HFFc6 (cell line): ENCODE data around the gene KIF3C. TPM values are rescaled to one million over a fixed set of nuclear protein-coding genes. Genes with fewer than 3 reads are reported as not detected.
"Not testable (repeated sequence)": the region's sequence is repeated elsewhere in the genome, so short reads cannot be mapped to it uniquely, and the experiment has no call there.

Source experiments
- DNase-seq: peaks from one replicate; pipeline ENCODE4 v3.0.0-alpha.2; 2018
- H3K27ac Mint-ChIP-seq: 2 replicates; pipeline ENCODE4 v1.8.0; 2020; ENCODE audit warnings: mild to moderate bottlenecking, mixed read lengths
- H3K27me3 Mint-ChIP-seq: 2 replicates; pipeline ENCODE4 v1.8.0; 2021; ENCODE audit warnings: mild to moderate bottlenecking, moderate library complexity, mixed read lengths; ENCODE audit not compliant: insufficient read depth
- H3K36me3 Mint-ChIP-seq: 2 replicates; pipeline ENCODE4 v1.8.0; 2021; ENCODE audit warnings: low read depth, mixed read lengths
- H3K4me1 Mint-ChIP-seq: 2 replicates; pipeline ENCODE4 v1.8.0; 2020; ENCODE audit warnings: low read depth, mixed read lengths
- H3K4me3 Mint-ChIP-seq: 2 replicates; pipeline ENCODE4 v1.8.0; 2020; ENCODE audit warnings: mild to moderate bottlenecking, moderate library complexity, mixed read lengths
- H3K9me3 Mint-ChIP-seq: 2 replicates; pipeline ENCODE4 v1.8.0; 2020; ENCODE audit warnings: mild to moderate bottlenecking, mixed read lengths
- total RNA-seq, 6 experiments: library from RNA; stranded (reverse); fragmentation: NEBNext Ultra II Directional; extraction: Animal tissue kit (Norgen Biotek cat#: 25700); gene quantifications; 2 replicates in 1 of 6; 3 replicates in 5 of 6; pipeline ENCODE4 v1.2.3, GENCODE V29; 2021
- TF ChIP-seq, protein P1 (sequence below): fragments of 200-600 bp; sonication (generic); IDR thresholded peaks from 2 replicates; pipeline ENCODE4 v1.5.0; 2021; ENCODE audit warnings: antibody characterized with exemption, mild to moderate bottlenecking

KIF3C gene
- total RNA-seq, 6 experiments from 2014 or later: 18.0 to 21.1 (median 19.7) TPM

- peaks cover 1% of the 10 kb centered on the region; the same call in 1 of the 2 replicates for H3K27me3 Mint-ChIP-seq
- H3K27ac Mint-ChIP-seq: no peak overlapping the region
- no peak for DNase-seq
- peaks cover 4% of the 10 kb centered on the region; the same call in 1 of the 2 replicates for H3K36me3 Mint-ChIP-seq
- no peak overlapping the region for H3K4me3 Mint-ChIP-seq
- no peaks in the 10 kb centered on the region for H3K9me3 Mint-ChIP-seq
- TF ChIP-seq, protein P1, sequence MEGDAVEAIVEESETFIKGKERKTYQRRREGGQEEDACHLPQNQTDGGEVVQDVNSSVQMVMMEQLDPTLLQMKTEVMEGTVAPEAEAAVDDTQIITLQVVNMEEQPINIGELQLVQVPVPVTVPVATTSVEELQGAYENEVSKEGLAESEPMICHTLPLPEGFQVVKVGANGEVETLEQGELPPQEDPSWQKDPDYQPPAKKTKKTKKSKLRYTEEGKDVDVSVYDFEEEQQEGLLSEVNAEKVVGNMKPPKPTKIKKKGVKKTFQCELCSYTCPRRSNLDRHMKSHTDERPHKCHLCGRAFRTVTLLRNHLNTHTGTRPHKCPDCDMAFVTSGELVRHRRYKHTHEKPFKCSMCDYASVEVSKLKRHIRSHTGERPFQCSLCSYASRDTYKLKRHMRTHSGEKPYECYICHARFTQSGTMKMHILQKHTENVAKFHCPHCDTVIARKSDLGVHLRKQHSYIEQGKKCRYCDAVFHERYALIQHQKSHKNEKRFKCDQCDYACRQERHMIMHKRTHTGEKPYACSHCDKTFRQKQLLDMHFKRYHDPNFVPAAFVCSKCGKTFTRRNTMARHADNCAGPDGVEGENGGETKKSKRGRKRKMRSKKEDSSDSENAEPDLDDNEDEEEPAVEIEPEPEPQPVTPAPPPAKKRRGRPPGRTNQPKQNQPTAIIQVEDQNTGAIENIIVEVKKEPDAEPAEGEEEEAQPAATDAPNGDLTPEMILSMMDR: no peak
- H3K4me1 Mint-ChIP-seq: peaks cover 39% of the 10 kb centered on the region
Observed at GRCh38 chr2:26008095-26008494, 25.8 kb upstream of the KIF3C start.

DNA sequence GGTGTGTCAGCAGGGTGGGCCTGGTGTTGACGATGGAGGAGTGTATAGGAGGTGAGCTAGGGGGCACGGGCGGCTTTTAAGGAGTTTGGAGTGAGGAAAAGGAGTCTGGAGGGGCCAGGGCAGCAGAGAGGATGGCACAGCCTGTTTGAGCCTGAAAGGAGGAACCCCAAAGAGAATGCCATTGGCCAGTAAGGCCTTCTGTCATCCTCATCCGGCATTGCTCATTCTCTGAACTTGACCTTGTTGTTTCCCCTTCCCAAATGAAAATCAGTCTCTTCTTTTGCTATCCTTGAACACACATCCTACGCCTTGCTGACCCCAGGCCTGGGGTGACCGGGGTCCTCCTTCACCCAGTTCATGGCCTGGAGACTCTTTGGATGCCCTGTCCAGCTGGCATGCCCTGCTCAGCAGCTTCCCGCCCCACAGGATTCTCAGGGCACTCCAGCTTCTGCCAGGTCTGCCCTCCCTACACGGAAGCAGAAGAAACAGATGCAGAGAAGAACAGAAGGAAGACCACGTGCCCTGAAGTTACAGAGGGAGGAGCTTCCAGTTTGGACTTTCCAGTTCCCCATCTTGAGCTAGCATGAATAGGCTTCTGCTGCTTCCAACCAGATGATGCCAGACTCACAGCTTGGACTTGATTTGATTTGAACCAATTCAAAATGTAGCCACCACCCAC lies 20.5 kb upstream of the KIF3C start:
- Mint-ChIP-seq H3K27me3 (peaks cover 3% of the 10 kb centered on the region; the same call in 1 of the 2 replicates), H3K4me1 (peaks cover 37% of the 10 kb centered on the region), H3K9me3 (no peaks in the 10 kb centered on the region), H3K36me3 (no peaks in the 10 kb centered on the region), H3K4me3 (no peak overlapping the region), H3K27ac (no peak overlapping the region)
- TF ChIP-seq, protein P1: no peak
- DNase-seq: no peak

- Mint-ChIP-seq H3K27ac (no peak overlapping the region), H3K27me3 (peaks cover 3% of the 10 kb centered on the region; the same call in 1 of the 2 replicates), H3K9me3 (no peaks in the 10 kb centered on the region), H3K4me1 (peaks cover 47% of the 10 kb centered on the region), H3K4me3 (no peak overlapping the region), H3K36me3 (no peaks in the 10 kb centered on the region)
- TF ChIP-seq, protein P1: no peak
- DNase-seq: no peak
Observed at GRCh38 chr2:26001743-26002351, 19.6 kb upstream of the KIF3C start.

DNA sequence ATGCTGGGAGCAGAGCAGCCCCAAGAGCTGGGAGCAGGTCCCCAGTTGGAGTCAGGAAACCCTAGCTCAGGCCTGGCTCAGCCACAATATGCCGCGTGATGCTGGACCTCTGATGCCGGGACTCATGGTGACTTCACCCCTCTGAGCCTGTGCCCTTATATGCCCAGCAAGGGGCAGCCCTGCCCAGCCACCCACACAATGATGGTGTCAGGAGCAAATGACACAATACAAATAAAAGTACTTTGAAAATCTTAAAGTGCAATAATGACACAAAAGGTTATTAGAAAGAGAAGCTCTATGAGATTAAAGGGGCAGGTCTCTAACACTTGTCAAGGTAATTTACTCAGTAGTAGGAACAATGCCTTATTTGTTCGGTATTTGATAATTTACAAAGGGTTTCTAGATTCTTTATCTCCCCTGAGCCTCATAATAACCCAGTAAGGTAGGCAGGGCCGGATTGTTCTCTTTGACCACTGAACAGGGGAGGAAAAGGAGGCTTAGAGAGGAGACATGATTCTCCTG lies 18.3 kb upstream of the KIF3C start:
- Mint-ChIP-seq H3K27ac (no peak overlapping the region), H3K36me3 (no peaks in the 10 kb centered on the region), H3K4me1 (peaks cover 48% of the 10 kb centered on the region), H3K4me3 (no peak overlapping the region), H3K9me3 (no peaks in the 10 kb centered on the region), H3K27me3 (peaks cover 1% of the 10 kb centered on the region; the same call in 1 of the 2 replicates)
- no peak for DNase-seq
- TF ChIP-seq, protein P1: no peak

DNA sequence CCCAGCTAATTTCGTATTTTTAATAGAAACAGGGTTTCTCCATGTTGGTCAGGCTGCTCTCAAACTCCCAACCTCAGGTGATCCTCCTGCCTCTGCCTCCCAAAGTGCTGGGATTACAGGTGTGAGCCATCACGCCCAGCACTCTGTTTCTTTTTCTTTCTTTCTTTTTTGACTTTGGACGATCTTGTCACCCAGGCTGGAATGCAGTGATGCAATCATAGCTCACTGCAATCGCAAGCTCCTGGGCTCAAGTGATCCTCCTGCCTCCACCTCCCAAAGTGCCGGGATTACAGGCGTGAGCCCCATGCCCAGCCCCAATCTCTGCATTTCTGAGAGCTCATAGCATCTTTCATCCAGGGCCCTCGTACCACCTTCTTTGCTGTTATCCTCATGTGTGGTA lies 17.1 kb upstream of the KIF3C start:
- not testable (repeated sequence) for DNase-seq, H3K36me3 Mint-ChIP-seq, H3K27me3 Mint-ChIP-seq, H3K9me3 Mint-ChIP-seq
- Mint-ChIP-seq H3K27ac (peak overlapping the region; percentile 37; the same call in 1 of the 2 replicates), H3K4me1 (peaks cover 43% of the 10 kb centered on the region), H3K4me3 (peak overlapping the region; percentile 53)

- Mint-ChIP-seq H3K27ac (peak overlapping the region; percentile 55; the same call in 1 of the 2 replicates), H3K4me3 (peak overlapping the region; percentile 53), H3K4me1 (peaks cover 43% of the 10 kb centered on the region)
- H3K36me3 Mint-ChIP-seq, DNase-seq, H3K27me3 Mint-ChIP-seq, H3K9me3 Mint-ChIP-seq: not testable (repeated sequence)
Observed at GRCh38 chr2:25998816-25999383, 16.6 kb upstream of the KIF3C start.
